ENCODE data around the gene CPLX3. TPM values are rescaled to one million over a fixed set of nuclear protein-coding genes. Genes with fewer than 3 reads are reported as not detected.

Gene CPLX3
- total and polyA plus RNA-seq, 12 donors: 0.11 to 24.1 (median 0.94) TPM; not detected in 2

- intact Hi-C loops (cut with DNase I): no loop called here
Observed at GRCh38 chr15:74782259-74783071, 44.0 kb upstream of the CPLX3 start.

DNA sequence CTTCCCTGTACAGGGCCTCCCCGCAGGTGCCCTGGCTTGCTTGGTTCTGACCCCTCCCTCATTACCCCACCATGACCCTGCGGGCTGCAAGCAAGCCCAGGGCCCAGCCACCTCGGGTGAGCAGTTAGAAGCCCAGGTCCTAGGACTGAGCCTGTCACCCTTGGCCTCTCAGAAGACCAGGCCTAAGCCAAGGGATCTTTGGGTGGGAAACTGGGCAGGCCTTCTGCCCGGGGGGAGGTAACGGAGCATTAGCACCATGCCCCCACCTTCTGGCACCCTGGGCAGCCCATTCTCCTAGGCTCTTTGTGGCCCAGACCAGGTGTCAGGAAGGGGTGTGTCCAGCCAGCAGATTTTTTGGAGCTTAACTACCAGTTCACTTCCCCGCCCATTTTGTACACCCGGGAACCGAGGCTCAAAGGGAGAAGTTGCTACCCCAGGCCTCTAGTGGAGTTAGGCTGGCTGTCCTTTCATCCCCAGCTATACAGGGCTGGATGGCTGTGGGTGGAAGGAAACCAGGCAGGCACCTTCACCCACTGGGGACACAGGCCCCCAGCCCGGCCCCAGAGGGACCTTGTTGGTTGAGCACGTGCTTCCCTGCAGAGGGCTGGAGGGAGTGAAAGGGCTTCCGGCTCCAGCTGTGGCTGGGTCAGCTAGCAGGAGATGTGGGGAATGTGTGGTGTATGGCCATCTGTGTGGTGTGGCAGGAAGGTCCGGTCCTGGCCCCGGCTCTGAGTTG, 43.2 kb upstream of the CPLX3 start:
- Histone ChIP-seq H3K4me1 (replicated peaks in 1 of 2) (peaks cover 24 to 69% of the 10 kb centered on the region in 2 donors), H3K4me3 (peak overlapping the region; percentile 0 to 93 (median 78)), H3K27me3 (no peaks in the 10 kb centered on the region), H3K36me3 (replicated peaks in 1 of 2) (no peaks in the 10 kb centered on the region), H3K27ac (peak overlapping the region in 4 of 5 donors; percentile 46 to 96 (median 68)), H3K9me3 (replicated peaks in 1 of 3) (no peaks in the 10 kb centered on the region)
- peak in 1 of 7 donors; percentile 25 for DNase-seq
- 6 to 11% (median 9%) methylated on average over 7 to 13 of the region's 13 CpGs for WGBS, 4 donors
- intact Hi-C loops (cut with DNase I): no loop called here
- no peak for TF ChIP-seq POLR2A (IDR thresholded peaks at IDR 0.05)
- TF ChIP-seq, protein P1, sequence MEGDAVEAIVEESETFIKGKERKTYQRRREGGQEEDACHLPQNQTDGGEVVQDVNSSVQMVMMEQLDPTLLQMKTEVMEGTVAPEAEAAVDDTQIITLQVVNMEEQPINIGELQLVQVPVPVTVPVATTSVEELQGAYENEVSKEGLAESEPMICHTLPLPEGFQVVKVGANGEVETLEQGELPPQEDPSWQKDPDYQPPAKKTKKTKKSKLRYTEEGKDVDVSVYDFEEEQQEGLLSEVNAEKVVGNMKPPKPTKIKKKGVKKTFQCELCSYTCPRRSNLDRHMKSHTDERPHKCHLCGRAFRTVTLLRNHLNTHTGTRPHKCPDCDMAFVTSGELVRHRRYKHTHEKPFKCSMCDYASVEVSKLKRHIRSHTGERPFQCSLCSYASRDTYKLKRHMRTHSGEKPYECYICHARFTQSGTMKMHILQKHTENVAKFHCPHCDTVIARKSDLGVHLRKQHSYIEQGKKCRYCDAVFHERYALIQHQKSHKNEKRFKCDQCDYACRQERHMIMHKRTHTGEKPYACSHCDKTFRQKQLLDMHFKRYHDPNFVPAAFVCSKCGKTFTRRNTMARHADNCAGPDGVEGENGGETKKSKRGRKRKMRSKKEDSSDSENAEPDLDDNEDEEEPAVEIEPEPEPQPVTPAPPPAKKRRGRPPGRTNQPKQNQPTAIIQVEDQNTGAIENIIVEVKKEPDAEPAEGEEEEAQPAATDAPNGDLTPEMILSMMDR (IDR thresholded peaks at IDR 0.05): no peak

More at GRCh38 chr15:74782259-74783071, 44.0 kb upstream of the CPLX3 start:
- no peaks in the 10 kb centered on the region for H3K9me3 ChIP-seq (replicated peaks in 1 of 3)
- WGBS, 4 donors: 0 to 1% (median 0%) methylated on average over 19 to 71 of the region's 72 CpGs
- H3K27ac ChIP-seq: peak overlapping the region in 4 of 5 donors; percentile 46 to 96 (median 68)
- no peaks in the 10 kb centered on the region for H3K27me3 ChIP-seq
- DNase-seq: peak in 1 of 7 donors; percentile 33
- H3K36me3 ChIP-seq (replicated peaks in 1 of 2): no peaks in the 10 kb centered on the region
- TF ChIP-seq, protein P1 (IDR thresholded peaks at IDR 0.05): no peak
- TF ChIP-seq POLR2A (IDR thresholded peaks at IDR 0.05): no peak
- H3K4me3 ChIP-seq: peak overlapping the region; percentile 0 to 93 (median 78)
- H3K4me1 ChIP-seq (replicated peaks in 1 of 2): peaks cover 24 to 61% of the 10 kb centered on the region in 2 donors

- H3K9me3 ChIP-seq (replicated peaks in 1 of 3): no peaks in the 10 kb centered on the region
- peak overlapping the region in 3 of 5 donors; percentile 42 to 96 (median 67) for H3K27ac ChIP-seq
- H3K36me3 ChIP-seq (replicated peaks in 1 of 2): no peaks in the 10 kb centered on the region
- intact Hi-C loops (cut with DNase I): no loop called here
- no peak for DNase-seq
- TF ChIP-seq POLR2A (IDR thresholded peaks at IDR 0.05): no peak
- TF ChIP-seq, protein P1 (IDR thresholded peaks at IDR 0.05): no peak
- 14 to 30% (median 25%) methylated on average over 2 to 3 of the region's 3 CpGs for WGBS, 4 donors
- peak overlapping the region in 1 of 4 donors; percentile 93 for H3K4me3 ChIP-seq
- peaks cover 24 to 74% of the 10 kb centered on the region in 2 donors for H3K4me1 ChIP-seq (replicated peaks in 1 of 2)
- H3K27me3 ChIP-seq: no peaks in the 10 kb centered on the region
Observed at GRCh38 chr15:74783808-74784175, 42.6 kb upstream of the CPLX3 start.
